ENCODE results near the gene ARPC3. TPM values are rescaled to one million over a fixed set of nuclear protein-coding genes. Genes with fewer than 3 reads are reported as not detected.

Gene ARPC3
- total RNA-seq, 6 experiments from 2014 or later = 65.4 to 291 (median 101) TPM

DNA sequence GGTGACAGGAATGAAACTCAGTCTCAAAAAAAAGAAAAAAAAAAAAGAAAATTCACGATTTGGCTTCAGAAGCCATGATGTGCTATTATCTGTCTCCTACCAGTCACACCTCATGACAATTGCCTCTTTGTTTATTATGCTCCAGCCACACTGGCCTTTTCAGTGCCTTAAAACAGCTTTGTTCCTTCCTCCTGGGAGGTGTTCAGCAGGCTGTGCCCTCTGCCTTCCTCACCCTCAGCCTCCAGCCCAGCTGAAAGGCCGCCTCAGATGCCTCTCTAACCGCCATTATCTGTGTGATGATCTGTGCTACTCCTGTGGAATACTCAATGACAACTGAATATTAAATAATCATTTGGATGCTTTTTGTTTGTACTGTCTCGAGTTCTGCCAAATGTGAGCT, 8.6 kb upstream of the ARPC3 start:
- no peak for DNase-seq
- no peak overlapping the region for H3K4me3 ChIP-seq
- no peak overlapping the region for H3K27ac ChIP-seq
- no peaks in the 10 kb centered on the region for H3K27me3 ChIP-seq
- no peaks in the 10 kb centered on the region for H3K9me3 ChIP-seq
- ATAC-seq = no peak
- H3K36me3 ChIP-seq = peaks cover 0 to 29% (median 2%) of the 10 kb centered on the region in 4 donors
- WGBS (ENCODE audit: insufficient coverage, low coverage, low lambda C conversion rate, missing lambda C conversion rate) = 85% methylated on average over 4 of the region's 4 CpGs
- no peak for TF ChIP-seq POLR2A (IDR thresholded peaks at IDR 0.05)
- TF ChIP-seq, protein P1, sequence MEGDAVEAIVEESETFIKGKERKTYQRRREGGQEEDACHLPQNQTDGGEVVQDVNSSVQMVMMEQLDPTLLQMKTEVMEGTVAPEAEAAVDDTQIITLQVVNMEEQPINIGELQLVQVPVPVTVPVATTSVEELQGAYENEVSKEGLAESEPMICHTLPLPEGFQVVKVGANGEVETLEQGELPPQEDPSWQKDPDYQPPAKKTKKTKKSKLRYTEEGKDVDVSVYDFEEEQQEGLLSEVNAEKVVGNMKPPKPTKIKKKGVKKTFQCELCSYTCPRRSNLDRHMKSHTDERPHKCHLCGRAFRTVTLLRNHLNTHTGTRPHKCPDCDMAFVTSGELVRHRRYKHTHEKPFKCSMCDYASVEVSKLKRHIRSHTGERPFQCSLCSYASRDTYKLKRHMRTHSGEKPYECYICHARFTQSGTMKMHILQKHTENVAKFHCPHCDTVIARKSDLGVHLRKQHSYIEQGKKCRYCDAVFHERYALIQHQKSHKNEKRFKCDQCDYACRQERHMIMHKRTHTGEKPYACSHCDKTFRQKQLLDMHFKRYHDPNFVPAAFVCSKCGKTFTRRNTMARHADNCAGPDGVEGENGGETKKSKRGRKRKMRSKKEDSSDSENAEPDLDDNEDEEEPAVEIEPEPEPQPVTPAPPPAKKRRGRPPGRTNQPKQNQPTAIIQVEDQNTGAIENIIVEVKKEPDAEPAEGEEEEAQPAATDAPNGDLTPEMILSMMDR (IDR thresholded peaks at IDR 0.05) = no peak
- peaks cover 0 to 18% (median 2%) of the 10 kb centered on the region in 4 donors for H3K4me1 ChIP-seq
- intact Hi-C loops (cut with DNase I) = loop anchor here in 1 of 2 donors (10.0 kb wide), 2 partner anchors 56 to 136 kb away; no protein-coding TSS in a partner anchor

DNA sequence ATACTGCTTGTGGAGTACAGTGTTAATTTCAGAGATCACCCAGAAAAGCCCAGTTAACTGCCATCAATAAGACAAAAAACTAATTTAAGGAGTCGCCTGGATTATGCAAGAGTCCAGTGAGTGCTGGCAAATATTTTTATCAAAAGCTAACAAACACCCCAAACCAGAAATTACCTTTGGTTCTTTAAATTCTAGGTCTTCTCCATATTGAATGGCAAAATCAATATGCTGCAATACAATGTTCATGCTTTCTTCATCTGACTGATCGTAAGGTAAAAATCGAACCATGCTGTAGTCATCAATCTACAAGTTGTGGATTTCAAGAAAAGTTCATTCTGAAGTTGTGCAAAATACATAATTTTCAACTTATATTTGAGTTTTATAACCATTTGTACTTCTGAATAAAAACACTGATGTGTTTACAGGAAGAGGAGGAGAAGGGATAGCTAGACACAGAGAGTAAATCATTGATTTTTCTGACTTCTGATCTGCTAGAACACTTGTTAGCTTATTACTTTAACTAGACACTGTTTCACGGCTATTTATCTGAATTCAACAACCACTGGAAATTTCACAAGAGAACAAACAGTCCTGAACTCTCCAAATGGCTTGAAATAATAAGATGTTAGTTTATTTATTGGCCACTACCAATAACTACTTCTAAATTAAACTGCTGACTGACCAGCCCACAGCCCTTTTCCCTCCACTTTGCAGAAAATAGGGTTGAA, 3.6 kb upstream of the ARPC3 start:
- no peak for TF ChIP-seq POLR2A (IDR thresholded peaks at IDR 0.05)
- TF ChIP-seq, protein P1 (IDR thresholded peaks at IDR 0.05) = no peak
- Histone ChIP-seq H3K36me3 (peaks cover 0 to 7% (median 0%) of the 10 kb centered on the region in 4 donors), H3K27me3 (no peaks in the 10 kb centered on the region), H3K4me1 (peaks cover 0 to 33% (median 4%) of the 10 kb centered on the region in 4 donors), H3K27ac (peak overlapping the region in 2 of 3 donors; percentile 45 to 83), H3K4me3 (peak overlapping the region in 2 of 3 donors; percentile 6), H3K9me3 (no peaks in the 10 kb centered on the region)
- DNase-seq (no peak), ATAC-seq (peak; percentile 5 to 53 (median 22))
- intact Hi-C loops (cut with DNase I) = loop anchor here in 1 of 2 donors (10.0 kb wide), 2 partner anchors 61 to 141 kb away; no protein-coding TSS in a partner anchor
- 25% methylated on average over 4 of the region's 4 CpGs for WGBS (ENCODE audit: insufficient coverage, low coverage, low lambda C conversion rate, missing lambda C conversion rate)

DNA sequence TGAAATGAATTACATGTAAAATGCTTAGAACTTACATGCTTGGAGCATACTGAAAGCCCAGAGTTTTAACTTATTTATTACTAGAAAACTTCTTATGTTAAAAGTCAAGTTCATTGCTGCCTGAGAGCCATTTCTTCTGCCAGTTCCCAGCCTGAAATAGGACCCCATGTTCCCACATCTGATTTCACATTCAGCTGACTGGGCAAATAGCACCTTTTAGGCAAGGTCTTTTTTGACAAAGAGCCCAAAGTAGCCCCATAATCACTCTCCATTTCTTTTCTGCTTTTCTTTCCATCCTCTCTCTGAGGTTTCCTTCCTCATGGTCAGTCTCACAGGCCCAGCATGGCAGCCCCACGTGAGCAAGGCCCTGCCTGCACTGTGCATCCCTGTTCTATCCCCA, 1.1 kb upstream of the ARPC3 start:
- intact Hi-C loops (cut with DNase I) = loop anchor here in 1 of 2 donors (10.0 kb wide), 2 partner anchors 64 to 144 kb away; no protein-coding TSS in a partner anchor
- ATAC-seq = no peak
- H3K27me3 ChIP-seq = no peaks in the 10 kb centered on the region
- peaks cover 0 to 33% (median 4%) of the 10 kb centered on the region in 4 donors for H3K4me1 ChIP-seq
- no peaks in the 10 kb centered on the region for H3K36me3 ChIP-seq
- H3K4me3 ChIP-seq = no peak overlapping the region
- H3K27ac ChIP-seq = peak overlapping the region in 1 of 3 donors; percentile 86
- TF ChIP-seq, protein P1 (IDR thresholded peaks at IDR 0.05) = no peak
- TF ChIP-seq POLR2A (IDR thresholded peaks at IDR 0.05) = no peak
- no peak for DNase-seq
- no peaks in the 10 kb centered on the region for H3K9me3 ChIP-seq
- 75% methylated on average over 1 of the region's 1 CpG for WGBS (ENCODE audit: insufficient coverage, low coverage, low lambda C conversion rate, missing lambda C conversion rate)

DNA sequence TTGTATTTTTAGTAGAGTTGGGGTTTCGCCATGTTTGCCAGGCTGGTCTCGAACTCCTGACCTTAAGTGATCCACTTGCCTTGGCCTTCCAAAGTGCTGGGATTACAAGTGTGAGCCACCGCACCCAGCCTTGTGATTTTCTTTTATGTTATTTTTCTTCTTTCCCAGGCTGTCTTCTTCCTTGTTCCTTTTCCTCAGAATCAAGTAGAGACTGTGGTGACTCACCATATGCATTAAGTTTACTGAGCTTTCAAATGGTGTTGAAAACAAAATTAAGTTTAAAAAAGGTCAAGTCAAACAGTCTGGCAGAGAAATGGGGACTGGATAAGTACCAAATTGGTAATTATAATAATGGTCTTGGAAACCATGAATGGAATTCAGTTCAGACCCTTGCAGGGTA, 5.7 kb downstream of the ARPC3 start:
- peaks cover 0 to 40% (median 26%) of the 10 kb centered on the region in 4 donors for H3K36me3 ChIP-seq
- WGBS (ENCODE audit: insufficient coverage, low coverage, low lambda C conversion rate, missing lambda C conversion rate) = 100% methylated on average over 3 of the region's 3 CpGs
- no peaks in the 10 kb centered on the region for H3K9me3 ChIP-seq
- intact Hi-C loops (cut with DNase I) = no loop called here
- no peak for ATAC-seq
- no peak overlapping the region for H3K27ac ChIP-seq
- TF ChIP-seq, protein P1 (IDR thresholded peaks at IDR 0.05) = no peak
- TF ChIP-seq POLR2A (IDR thresholded peaks at IDR 0.05) = no peak
- peaks cover 0 to 11% (median 3%) of the 10 kb centered on the region in 4 donors for H3K4me1 ChIP-seq
- no peaks in the 10 kb centered on the region for H3K27me3 ChIP-seq
- H3K4me3 ChIP-seq = no peak overlapping the region
- DNase-seq = no peak
